Transverse colon (tissue), 4 donors: ENCODE measurements around the gene EARS2. TPM values are rescaled to one million over a fixed set of nuclear protein-coding genes. Genes with fewer than 3 reads are reported as not detected.

Experiments
- DNase-seq: peaks from one replicate; pipeline ENCODE4 v3.0.0-alpha.2; 2019
- H3K27ac ChIP-seq, 4 donors: fragments of 200-600 bp; sonication (generic); 2 replicates each; pipeline ENCODE4 v1.5.1; 2016 to 2018; ENCODE audit warnings: inconsistent platforms in 4 of 4
- H3K27me3 ChIP-seq: fragments of 200-600 bp; sonication (generic); 2 replicates; pipeline ENCODE4 v1.5.1; 2017; ENCODE audit warnings: inconsistent platforms
- H3K36me3 ChIP-seq, 4 donors: fragments of 200-600 bp; sonication (generic); 2 replicates each; pipeline ENCODE4 v1.5.1; 2017 to 2019; ENCODE audit warnings: inconsistent platforms in 4 of 4
- H3K4me1 ChIP-seq, 4 donors: fragments of 200-600 bp; sonication (generic); 2 replicates each; pipeline ENCODE4 v1.5.1; 2017 to 2020; ENCODE audit warnings: inconsistent platforms in 4 of 4
- H3K4me3 ChIP-seq, 4 donors: fragments of 200-600 bp; sonication (generic); 1 replicate in 1 of 4; 2 replicates in 3 of 4; pipeline versions ENCODE4 v1.5.1 to v1.6.1; 2017 to 2019; ENCODE audit warnings: inconsistent platforms in 4 of 4
- H3K9me3 ChIP-seq, 2 donors: fragments of 200-600 bp; sonication (generic); 2 replicates each; pipeline ENCODE4 v1.5.1; 2017 to 2019; ENCODE audit warnings: inconsistent platforms in 2 of 2
- CTCF ChIP-seq, 5 experiments: fragments of 200-600 bp in 3 of 5; fragments of 450-650 bp in 2 of 5; sonication (generic) in 3 of 5; IDR thresholded peaks; 1 replicate in 2 of 5; 2 replicates in 3 of 5; pipeline ENCODE4 v1.5.1; 2016 to 2017; ENCODE audit warnings: antibody characterized with exemption in 5 of 5, inconsistent platforms in 3 of 5, mild to moderate bottlenecking in 2 of 5, moderate library complexity in 1 of 5
- EP300 ChIP-seq: sonication (generic); formaldehyde crosslinking; IDR thresholded peaks from one replicate; pipeline ENCODE4 v1.6.1; 2017; ENCODE audit warnings: antibody characterized with exemption, low read depth
- POLR2A ChIP-seq: fragments of 450-650 bp; IDR thresholded peaks from one replicate; pipeline ENCODE4 v1.6.1; 2016; ENCODE audit warnings: antibody characterized with exemption, mild to moderate bottlenecking, moderate library complexity
- POLR2AphosphoS5 ChIP-seq, 3 donors: sonication (generic); formaldehyde crosslinking; IDR thresholded peaks; one replicate each; pipeline ENCODE4 v1.6.1; 2016; ENCODE audit warnings: antibody characterized with exemption in 3 of 3
- WGBS, 2 donors: methylation state at CpG; one replicate each; pipeline ENCODE4 v1.1.5; 2018; ENCODE audit warnings: low coverage in 1 of 2; 5-methylcytosine and 5-hydroxymethylcytosine counted together
- in situ Hi-C, 4 donors: fragments of 200-750 bp; cut with MboI; loops; one replicate each; pipeline versions ENCODE4 v1.15.0 to v1.15.1; 2017; ENCODE audit warnings: low sequenced_read_pairs in 3 of 4, low pct_ligation_motif_present in 1 of 4, low pct_unique_long_range_greater_than_20kb in 1 of 4
- intact Hi-C: fragments of 100-400 bp; cut with DNase I; formaldehyde crosslinking; loops from one replicate; pipeline ENCODE4 v1.15.1; 2023; ENCODE audit warnings: low total_unique reads
- total RNA-seq, 4 donors: library from RNA; depleted of rRNA; stranded (reverse); fragments of >200 nt; gene quantifications; one replicate each; pipeline ENCODE4 v1.1.0, GENCODE V29; 2016

EARS2 gene
- total RNA-seq, 4 donors from 2014 or later = 9.4 to 88.2 (median 14.3) TPM

GRCh38 chr16:23532448-23532847 is 24.7 kb downstream of the EARS2 start:
- no peaks in the 10 kb centered on the region for H3K9me3 ChIP-seq
- in situ Hi-C loops (no loop called here), intact Hi-C loops (no loop called here)
- TF ChIP-seq CTCF (IDR thresholded peaks at IDR 0.05) (no peak), POLR2AphosphoS5 (IDR thresholded peaks at IDR 0.05) (no peak), POLR2A (no peak), EP300 (no peak)
- H3K27me3 ChIP-seq = no peaks in the 10 kb centered on the region
- H3K27ac ChIP-seq = no peak overlapping the region
- no peak for DNase-seq
- no peak overlapping the region for H3K4me3 ChIP-seq
- WGBS, 2 donors = 100% methylated on average over 1 of the region's 1 CpG; no CpG with 5 or more reads in 1 of the 2 donors
- peaks cover 0 to 36% (median 11%) of the 10 kb centered on the region in 4 donors for H3K36me3 ChIP-seq
- no peaks in the 10 kb centered on the region for H3K4me1 ChIP-seq

GRCh38 chr16:23530062-23530461 is 27.1 kb downstream of the EARS2 start:
- WGBS, 2 donors = 89 to 93% methylated on average over 3 to 5 of the region's 5 CpGs
- H3K27me3 ChIP-seq = no peaks in the 10 kb centered on the region
- H3K4me3 ChIP-seq = no peak overlapping the region
- intact Hi-C loops (no loop called here), in situ Hi-C loops (no loop called here)
- no peak overlapping the region for H3K27ac ChIP-seq
- H3K36me3 ChIP-seq = peaks cover 0 to 36% (median 15%) of the 10 kb centered on the region in 4 donors
- TF ChIP-seq POLR2A (no peak), EP300 (no peak), POLR2AphosphoS5 (IDR thresholded peaks at IDR 0.05) (no peak), CTCF (IDR thresholded peaks at IDR 0.05) (no peak)
- no peaks in the 10 kb centered on the region for H3K4me1 ChIP-seq
- no peak for DNase-seq
- H3K9me3 ChIP-seq = no peaks in the 10 kb centered on the region

GRCh38 chr16:23528644-23529310 is 28.4 kb downstream of the EARS2 start:
- intact Hi-C loops (no loop called here), in situ Hi-C loops (no loop called here)
- Histone ChIP-seq H3K36me3 (peaks cover 0 to 28% (median 12%) of the 10 kb centered on the region in 4 donors), H3K27me3 (no peaks in the 10 kb centered on the region), H3K4me1 (no peaks in the 10 kb centered on the region), H3K9me3 (no peaks in the 10 kb centered on the region), H3K27ac (no peak overlapping the region), H3K4me3 (no peak overlapping the region)
- DNase-seq = no peak
- 93% methylated on average over 10 of the region's 10 CpGs; no CpG with 5 or more reads in 1 of the 2 donors for WGBS, 2 donors
- TF ChIP-seq POLR2A (no peak), POLR2AphosphoS5 (IDR thresholded peaks at IDR 0.05) (no peak), CTCF (IDR thresholded peaks at IDR 0.05) (no peak), EP300 (no peak)

- TF ChIP-seq CTCF (IDR thresholded peaks at IDR 0.05) (no peak), EP300 (no peak), POLR2AphosphoS5 (IDR thresholded peaks at IDR 0.05) (no peak), POLR2A (no peak)
- Histone ChIP-seq H3K9me3 (no peaks in the 10 kb centered on the region), H3K4me3 (no peak overlapping the region), H3K36me3 (peaks cover 0 to 27% (median 9%) of the 10 kb centered on the region in 4 donors), H3K4me1 (no peaks in the 10 kb centered on the region), H3K27ac (no peak overlapping the region), H3K27me3 (no peaks in the 10 kb centered on the region)
- DNase-seq = no peak
- WGBS, 2 donors = 92 to 100% methylated on average over 2 to 11 of the region's 11 CpGs
- in situ Hi-C loops (no loop called here), intact Hi-C loops (no loop called here)
Measured at GRCh38 chr16:23527961-23528643, 29.0 kb downstream of the EARS2 start.
